ENCODE data around the gene TCN1. TPM values are rescaled to one million over a fixed set of nuclear protein-coding genes. Genes with fewer than 3 reads are reported as not detected.
"Not testable (repeated sequence)": the region's sequence is repeated elsewhere in the genome, so short reads cannot be mapped to it uniquely, and the experiment has no call there.

Gene TCN1
- total RNA-seq, 2 experiments from 2014 or later, result not detected

GRCh38 chr11:59877325-59877724, 11.0 kb upstream of the TCN1 start:
- no peaks in the 10 kb centered on the region for H3K9me3 Mint-ChIP-seq
- peaks cover 12% of the 10 kb centered on the region for H3K27me3 Mint-ChIP-seq
- H3K4me1 Mint-ChIP-seq, result no peaks in the 10 kb centered on the region
- ATAC-seq (ENCODE audit: low read depth) (no peak), DNase-seq (no peak)
- no peak overlapping the region for H3K27ac Mint-ChIP-seq
- POLR2A ChIA-PET, result no interaction called here
- H3K36me3 Mint-ChIP-seq, result no peaks in the 10 kb centered on the region
- no peak overlapping the region for H3K4me3 Mint-ChIP-seq

- Mint-ChIP-seq H3K27ac (no peak overlapping the region), H3K9me3 (no peaks in the 10 kb centered on the region), H3K36me3 (no peaks in the 10 kb centered on the region), H3K4me1 (no peaks in the 10 kb centered on the region), H3K27me3 (peaks cover 12% of the 10 kb centered on the region), H3K4me3 (no peak overlapping the region)
- ATAC-seq (ENCODE audit: low read depth) (no peak), DNase-seq (no peak)
- POLR2A ChIA-PET, result no interaction called here
Observed at GRCh38 chr11:59875856-59876519, 9.7 kb upstream of the TCN1 start.

GRCh38 chr11:59872076-59872475, 5.8 kb upstream of the TCN1 start:
- peaks cover 24% of the 10 kb centered on the region for H3K27me3 Mint-ChIP-seq
- no peaks in the 10 kb centered on the region for H3K4me1 Mint-ChIP-seq
- ATAC-seq (ENCODE audit: low read depth) (no peak), DNase-seq (no peak)
- H3K27ac Mint-ChIP-seq, result no peak overlapping the region
- POLR2A ChIA-PET, result no interaction called here
- no peaks in the 10 kb centered on the region for H3K36me3 Mint-ChIP-seq
- no peak overlapping the region for H3K4me3 Mint-ChIP-seq
- peaks cover 3% of the 10 kb centered on the region for H3K9me3 Mint-ChIP-seq

- peaks cover 3% of the 10 kb centered on the region for H3K9me3 Mint-ChIP-seq
- H3K27ac Mint-ChIP-seq, result no peak overlapping the region
Observed at GRCh38 chr11:59867946-59868345, 1.7 kb upstream of the TCN1 start.

GRCh38 chr11:59866836-59867235, 549 bp upstream of the TCN1 start:
- no peak for DNase-seq
- H3K4me1 Mint-ChIP-seq, result no peaks in the 10 kb centered on the region
- no peak for ATAC-seq (ENCODE audit: low read depth)
- H3K27me3 Mint-ChIP-seq, result peaks cover 28% of the 10 kb centered on the region
- H3K4me3 Mint-ChIP-seq, result no peak overlapping the region
- H3K27ac Mint-ChIP-seq, result no peak overlapping the region
- H3K9me3 Mint-ChIP-seq, result peaks cover 3% of the 10 kb centered on the region
- H3K36me3 Mint-ChIP-seq, result no peaks in the 10 kb centered on the region
- POLR2A ChIA-PET, result no interaction called here

More at GRCh38 chr11:59867946-59868345, 1.7 kb upstream of the TCN1 start:
- Mint-ChIP-seq H3K4me1 (no peaks in the 10 kb centered on the region), H3K27me3 (peaks cover 28% of the 10 kb centered on the region), H3K36me3 (no peaks in the 10 kb centered on the region), H3K4me3 (no peak overlapping the region)
- DNase-seq (no peak), ATAC-seq (ENCODE audit: low read depth) (no peak)
- POLR2A ChIA-PET, result no interaction called here

GRCh38 chr11:59865031-59865430, 1.3 kb downstream of the TCN1 start:
- no peaks in the 10 kb centered on the region for H3K9me3 Mint-ChIP-seq
- POLR2A ChIA-PET, result no interaction called here
- ATAC-seq (ENCODE audit: low read depth), result no peak
- peaks cover 25% of the 10 kb centered on the region for H3K27me3 Mint-ChIP-seq
- no peak overlapping the region for H3K4me3 Mint-ChIP-seq
- no peaks in the 10 kb centered on the region for H3K4me1 Mint-ChIP-seq
- H3K27ac Mint-ChIP-seq, result no peak overlapping the region
- no peaks in the 10 kb centered on the region for H3K36me3 Mint-ChIP-seq
- DNase-seq, result no peak

GRCh38 chr11:59862252-59862651, 4.0 kb downstream of the TCN1 start:
- Mint-ChIP-seq H3K4me3 (no peak overlapping the region), H3K27me3 (peaks cover 18% of the 10 kb centered on the region), H3K9me3 (no peaks in the 10 kb centered on the region), H3K4me1 (peaks cover 10% of the 10 kb centered on the region), H3K36me3 (no peaks in the 10 kb centered on the region), H3K27ac (no peak overlapping the region)
- no peak for DNase-seq
- ATAC-seq (ENCODE audit: low read depth), result no peak
- POLR2A ChIA-PET, result no interaction called here

GRCh38 chr11:59859673-59860072, 6.6 kb downstream of the TCN1 start:
- no peak for ATAC-seq (ENCODE audit: low read depth)
- Mint-ChIP-seq H3K4me1 (peaks cover 10% of the 10 kb centered on the region), H3K27ac (no peak overlapping the region), H3K36me3 (no peaks in the 10 kb centered on the region), H3K27me3 (peaks cover 9% of the 10 kb centered on the region), H3K9me3 (no peaks in the 10 kb centered on the region), H3K4me3 (no peak overlapping the region)
- no peak for DNase-seq
- POLR2A ChIA-PET, result no interaction called here

- no peaks in the 10 kb centered on the region for H3K9me3 Mint-ChIP-seq
- peaks cover 12% of the 10 kb centered on the region for H3K27me3 Mint-ChIP-seq
- ATAC-seq (ENCODE audit: low read depth), result peak; percentile 47
- H3K4me1 Mint-ChIP-seq, result peaks cover 10% of the 10 kb centered on the region
- POLR2A ChIA-PET, result no interaction called here
- DNase-seq, result no peak
- no peaks in the 10 kb centered on the region for H3K36me3 Mint-ChIP-seq
- H3K4me3 Mint-ChIP-seq, result no peak overlapping the region
- H3K27ac Mint-ChIP-seq, result peak overlapping the region; percentile 0
Observed at GRCh38 chr11:59857439-59858434, 8.6 kb downstream of the TCN1 start.

GRCh38 chr11:59854871-59855270, 11.4 kb downstream of the TCN1 start:
- no peak for ATAC-seq (ENCODE audit: low read depth)
- peaks cover 8% of the 10 kb centered on the region for H3K27me3 Mint-ChIP-seq
- POLR2A ChIA-PET, result no interaction called here
- H3K9me3 Mint-ChIP-seq, result peaks cover 1% of the 10 kb centered on the region
- H3K4me3 Mint-ChIP-seq, result no peak overlapping the region
- H3K4me1 Mint-ChIP-seq, result peaks cover 10% of the 10 kb centered on the region
- DNase-seq, result no peak
- no peaks in the 10 kb centered on the region for H3K36me3 Mint-ChIP-seq
- H3K27ac Mint-ChIP-seq, result no peak overlapping the region

GRCh38 chr11:59851416-59851815, 14.9 kb downstream of the TCN1 start:
- DNase-seq; H3K36me3 Mint-ChIP-seq; H3K4me1 Mint-ChIP-seq; POLR2A ChIA-PET; H3K9me3 Mint-ChIP-seq; ATAC-seq (ENCODE audit: low read depth); H3K4me3 Mint-ChIP-seq; H3K27ac Mint-ChIP-seq: not testable (repeated sequence)
- peaks cover 13% of the 10 kb centered on the region for H3K27me3 Mint-ChIP-seq

- DNase-seq; POLR2A ChIA-PET; H3K36me3 Mint-ChIP-seq; H3K9me3 Mint-ChIP-seq; ATAC-seq (ENCODE audit: low read depth); H3K4me3 Mint-ChIP-seq; H3K4me1 Mint-ChIP-seq: not testable (repeated sequence)
- H3K27ac Mint-ChIP-seq, result peak overlapping the region; percentile 36
- H3K27me3 Mint-ChIP-seq, result peaks cover 15% of the 10 kb centered on the region
Observed at GRCh38 chr11:59849551-59849950, 16.7 kb downstream of the TCN1 start.

GRCh38 chr11:59849129-59849528, 17.2 kb downstream of the TCN1 start:
- POLR2A ChIA-PET, result no interaction called here
- H3K36me3 Mint-ChIP-seq, result no peaks in the 10 kb centered on the region
- H3K9me3 Mint-ChIP-seq, result peaks cover 3% of the 10 kb centered on the region
- H3K27me3 Mint-ChIP-seq, result peaks cover 13% of the 10 kb centered on the region
- ATAC-seq (ENCODE audit: low read depth) (no peak), DNase-seq (no peak)
- H3K27ac Mint-ChIP-seq, result peak overlapping the region; percentile 36
- H3K4me3 Mint-ChIP-seq, result no peak overlapping the region
- no peaks in the 10 kb centered on the region for H3K4me1 Mint-ChIP-seq

- DNase-seq; H3K4me1 Mint-ChIP-seq; H3K4me3 Mint-ChIP-seq; H3K27ac Mint-ChIP-seq; H3K9me3 Mint-ChIP-seq; ATAC-seq (ENCODE audit: low read depth); H3K36me3 Mint-ChIP-seq; POLR2A ChIA-PET: not testable (repeated sequence)
- H3K27me3 Mint-ChIP-seq, result peaks cover 12% of the 10 kb centered on the region
Observed at GRCh38 chr11:59848439-59848838, 17.8 kb downstream of the TCN1 start.

Data from activated naive CD8-positive, alpha-beta T cell treated with anti-CD3 and anti-CD28 coated beads, Interleukin-2, amount 10 ng/mL, durations not matched to agents 7 days and 5 days (primary cell).